Measurements from ENCODE around the gene NBDY.

DNA sequence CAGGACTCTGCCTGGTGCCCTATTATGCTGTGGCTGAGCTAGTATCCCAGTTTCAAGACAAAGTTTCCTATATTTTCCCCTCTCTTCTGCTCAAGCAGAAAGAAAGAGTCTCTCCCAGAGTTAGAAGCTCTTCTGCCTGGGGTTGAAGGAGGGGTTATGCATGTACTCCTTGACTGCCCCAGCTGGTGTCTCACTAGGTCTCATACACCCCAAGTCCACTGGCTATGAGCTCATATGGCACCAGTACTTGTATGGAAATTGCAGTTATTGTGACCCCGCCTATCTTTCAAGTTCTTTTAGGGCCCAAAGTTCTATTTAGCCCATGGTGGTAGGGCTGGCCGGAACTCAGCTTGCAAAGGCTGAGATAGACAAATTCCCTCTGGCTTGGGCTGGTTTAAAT lies 131.8 kb downstream of the NBDY start:
- TF ChIP-seq, protein P1, sequence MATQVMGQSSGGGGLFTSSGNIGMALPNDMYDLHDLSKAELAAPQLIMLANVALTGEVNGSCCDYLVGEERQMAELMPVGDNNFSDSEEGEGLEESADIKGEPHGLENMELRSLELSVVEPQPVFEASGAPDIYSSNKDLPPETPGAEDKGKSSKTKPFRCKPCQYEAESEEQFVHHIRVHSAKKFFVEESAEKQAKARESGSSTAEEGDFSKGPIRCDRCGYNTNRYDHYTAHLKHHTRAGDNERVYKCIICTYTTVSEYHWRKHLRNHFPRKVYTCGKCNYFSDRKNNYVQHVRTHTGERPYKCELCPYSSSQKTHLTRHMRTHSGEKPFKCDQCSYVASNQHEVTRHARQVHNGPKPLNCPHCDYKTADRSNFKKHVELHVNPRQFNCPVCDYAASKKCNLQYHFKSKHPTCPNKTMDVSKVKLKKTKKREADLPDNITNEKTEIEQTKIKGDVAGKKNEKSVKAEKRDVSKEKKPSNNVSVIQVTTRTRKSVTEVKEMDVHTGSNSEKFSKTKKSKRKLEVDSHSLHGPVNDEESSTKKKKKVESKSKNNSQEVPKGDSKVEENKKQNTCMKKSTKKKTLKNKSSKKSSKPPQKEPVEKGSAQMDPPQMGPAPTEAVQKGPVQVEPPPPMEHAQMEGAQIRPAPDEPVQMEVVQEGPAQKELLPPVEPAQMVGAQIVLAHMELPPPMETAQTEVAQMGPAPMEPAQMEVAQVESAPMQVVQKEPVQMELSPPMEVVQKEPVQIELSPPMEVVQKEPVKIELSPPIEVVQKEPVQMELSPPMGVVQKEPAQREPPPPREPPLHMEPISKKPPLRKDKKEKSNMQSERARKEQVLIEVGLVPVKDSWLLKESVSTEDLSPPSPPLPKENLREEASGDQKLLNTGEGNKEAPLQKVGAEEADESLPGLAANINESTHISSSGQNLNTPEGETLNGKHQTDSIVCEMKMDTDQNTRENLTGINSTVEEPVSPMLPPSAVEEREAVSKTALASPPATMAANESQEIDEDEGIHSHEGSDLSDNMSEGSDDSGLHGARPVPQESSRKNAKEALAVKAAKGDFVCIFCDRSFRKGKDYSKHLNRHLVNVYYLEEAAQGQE (IDR thresholded peaks at IDR 0.05; ENCODE audit: insufficient read depth in 1 of 2, low read depth in 2 of 2, low read length in 2 of 2) = no peak
- TF ChIP-seq POLR2AphosphoS5 (IDR thresholded peaks at IDR 0.05; ENCODE audit: low read depth, low read length) = no peak
- no peak for TF ChIP-seq SIN3A (IDR thresholded peaks at IDR 0.05; ENCODE audit: borderline replicate concordance, insufficient read depth, low read length)
